HUDEP-2 (cell line): ENCODE data around the gene NT5DC1.

Experiments used
- DNase-seq, 76 experiments: peaks; one replicate each; lab custom pipeline; 2025; ENCODE audit not compliant: unreplicated experiment in 76 of 76; lab: John Stamatoyannopoulos, UW

NT5DC1 gene

DNA sequence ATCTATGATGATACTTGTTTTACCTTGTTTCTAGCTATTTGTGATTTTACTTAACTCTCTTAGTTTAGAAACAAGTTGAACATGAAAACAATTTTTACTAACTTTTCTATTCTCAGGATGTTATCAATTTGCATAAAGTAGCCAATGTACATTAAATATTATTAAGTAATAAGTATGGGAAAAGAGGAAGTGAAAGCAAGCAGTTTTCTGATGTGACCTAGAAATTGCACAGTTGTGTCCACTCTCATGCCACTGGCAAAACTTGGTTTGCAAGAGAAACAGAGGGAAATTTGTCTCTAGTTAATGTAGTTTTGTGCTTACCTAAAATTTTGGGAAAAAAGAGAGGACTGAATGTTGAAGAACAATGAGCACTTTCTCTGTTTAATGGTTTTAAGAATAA, 198.3 kb downstream of the NT5DC1 start:
- DNase-seq = no peak
